HL-60 (cell line): ENCODE measurements around the gene FAM3A.

ENCODE experiments used
- DNase-seq, 2 experiments: peaks; one replicate each; pipeline ENCODE4 v3.0.0-alpha.2; 2010 to 2020; ENCODE audit warnings: low read depth in 1 of 2, low spot score in 1 of 2
- H3K27ac ChIP-seq: fragments of 250-450 bp; sonication (Bioruptor Pico); replicated peaks from 2 replicates; pipeline ENCODE4 v1.5.1; 2020; ENCODE audit warnings: mild to moderate bottlenecking, moderate library complexity
- H3K27me3 ChIP-seq: fragments of 250-450 bp; sonication (Bioruptor Pico); 2 replicates; pipeline ENCODE4 v1.5.1; 2021; ENCODE audit warnings: mild to moderate bottlenecking, moderate library complexity; ENCODE audit not compliant: insufficient read depth, poor library complexity, severe bottlenecking
- H3K4me3 ChIP-seq: replicated peaks from 2 replicates; pipeline ENCODE4 v1.5.1; 2011; ENCODE audit warnings: mild to moderate bottlenecking, control low read depth, low read length; ENCODE audit not compliant: insufficient read depth
- GABPA ChIP-seq: IDR thresholded peaks from 2 replicates; pipeline ENCODE4 v1.6.1; 2012; ENCODE audit warnings: low read depth
- POLR2AphosphoS5 ChIP-seq: IDR thresholded peaks from 2 replicates; pipeline ENCODE4 v1.6.1; 2012; ENCODE audit warnings: low read depth
- REST ChIP-seq: IDR thresholded peaks from 2 replicates; pipeline ENCODE4 v1.6.1; 2012; ENCODE audit warnings: low read depth; ENCODE audit not compliant: insufficient replicate concordance
- SPI1 ChIP-seq: IDR thresholded peaks from 2 replicates; pipeline ENCODE4 v1.6.1; 2012; ENCODE audit warnings: low read depth, mild to moderate bottlenecking, borderline replicate concordance
- TF ChIP-seq, protein P1 (sequence below): IDR thresholded peaks from one replicate; pipeline ENCODE4 v1.5.1; 2011; ENCODE audit warnings: low read length, control low read depth, inconsistent platforms; ENCODE audit not compliant: insufficient read depth

The FAM3A gene

DNA sequence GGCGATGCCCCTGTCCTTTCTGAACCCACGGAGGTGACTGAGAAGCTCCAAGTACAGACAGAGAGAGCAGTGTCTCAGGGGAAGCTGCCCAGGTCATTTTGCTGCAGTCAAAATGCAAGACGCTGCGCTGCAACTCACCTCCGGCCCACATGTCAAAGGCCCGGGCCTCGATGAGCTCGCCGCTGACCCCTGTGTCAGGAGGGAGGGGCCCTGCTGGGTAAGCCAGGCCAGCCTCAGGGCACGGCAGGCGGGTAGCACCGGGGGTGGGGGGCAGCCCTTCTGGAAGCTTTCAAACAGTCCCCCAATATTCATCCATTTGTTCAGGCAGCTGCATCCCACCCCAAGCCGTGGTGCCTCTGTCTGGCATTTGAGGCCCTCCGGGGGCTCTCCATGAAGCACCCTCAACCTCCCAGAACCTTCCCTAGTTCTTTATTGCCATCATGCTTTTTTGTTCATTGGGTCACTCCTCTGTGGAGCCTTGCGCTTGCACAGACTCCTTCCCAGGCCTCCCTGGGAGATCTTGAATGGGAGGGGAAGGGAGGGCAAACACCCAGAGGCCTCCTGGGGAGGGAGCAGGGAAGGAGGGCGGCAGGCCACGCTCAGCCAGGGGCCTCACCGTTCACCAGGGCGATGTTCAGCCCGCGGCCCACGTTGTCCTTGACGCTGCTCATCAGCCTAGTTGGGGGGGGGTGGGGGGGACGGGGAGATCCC lies 8.2 kb downstream of the FAM3A start:
- Histone ChIP-seq H3K4me3 (no peak overlapping the region), H3K27ac (no peak overlapping the region), H3K27me3 (no peaks in the 10 kb centered on the region)
- no peak for DNase-seq
- no peak for TF ChIP-seq GABPA
- TF ChIP-seq, protein P1, sequence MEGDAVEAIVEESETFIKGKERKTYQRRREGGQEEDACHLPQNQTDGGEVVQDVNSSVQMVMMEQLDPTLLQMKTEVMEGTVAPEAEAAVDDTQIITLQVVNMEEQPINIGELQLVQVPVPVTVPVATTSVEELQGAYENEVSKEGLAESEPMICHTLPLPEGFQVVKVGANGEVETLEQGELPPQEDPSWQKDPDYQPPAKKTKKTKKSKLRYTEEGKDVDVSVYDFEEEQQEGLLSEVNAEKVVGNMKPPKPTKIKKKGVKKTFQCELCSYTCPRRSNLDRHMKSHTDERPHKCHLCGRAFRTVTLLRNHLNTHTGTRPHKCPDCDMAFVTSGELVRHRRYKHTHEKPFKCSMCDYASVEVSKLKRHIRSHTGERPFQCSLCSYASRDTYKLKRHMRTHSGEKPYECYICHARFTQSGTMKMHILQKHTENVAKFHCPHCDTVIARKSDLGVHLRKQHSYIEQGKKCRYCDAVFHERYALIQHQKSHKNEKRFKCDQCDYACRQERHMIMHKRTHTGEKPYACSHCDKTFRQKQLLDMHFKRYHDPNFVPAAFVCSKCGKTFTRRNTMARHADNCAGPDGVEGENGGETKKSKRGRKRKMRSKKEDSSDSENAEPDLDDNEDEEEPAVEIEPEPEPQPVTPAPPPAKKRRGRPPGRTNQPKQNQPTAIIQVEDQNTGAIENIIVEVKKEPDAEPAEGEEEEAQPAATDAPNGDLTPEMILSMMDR = no peak
- TF ChIP-seq REST = no peak
- TF ChIP-seq POLR2AphosphoS5 = no peak
- no peak for TF ChIP-seq SPI1

GRCh38 chrX:154506483-154507332 lies 9.3 kb downstream of the FAM3A start:
- no peak for TF ChIP-seq GABPA
- TF ChIP-seq, protein P1 = no peak
- TF ChIP-seq REST = no peak
- no peak for TF ChIP-seq SPI1
- TF ChIP-seq POLR2AphosphoS5 = no peak
- H3K4me3 ChIP-seq = no peak overlapping the region
- no peak overlapping the region for H3K27ac ChIP-seq
- no peak for DNase-seq
- H3K27me3 ChIP-seq = no peaks in the 10 kb centered on the region

GRCh38 chrX:154505734-154506133 lies 10.3 kb downstream of the FAM3A start:
- H3K27me3 ChIP-seq = no peaks in the 10 kb centered on the region

More at GRCh38 chrX:154505734-154506133, 10.3 kb downstream of the FAM3A start:
- TF ChIP-seq REST (no peak), GABPA (no peak), POLR2AphosphoS5 (no peak), SPI1 (no peak)
- TF ChIP-seq, protein P1 = no peak
- H3K27ac ChIP-seq = no peak overlapping the region
- no peak overlapping the region for H3K4me3 ChIP-seq
- no peak for DNase-seq
